NCI-H2227 treated with DMSO at 0.1 percent for 48 hours (cell line): ENCODE measurements around the gene C2orf81.
"Not testable (repeated sequence)": the region's sequence is repeated elsewhere in the genome, so short reads cannot be mapped to it uniquely, and the experiment has no call there.

Experiments
- DNase-seq: peaks from one replicate; lab custom pipeline; 2025; lab: John Stamatoyannopoulos, UW

Gene C2orf81

DNA sequence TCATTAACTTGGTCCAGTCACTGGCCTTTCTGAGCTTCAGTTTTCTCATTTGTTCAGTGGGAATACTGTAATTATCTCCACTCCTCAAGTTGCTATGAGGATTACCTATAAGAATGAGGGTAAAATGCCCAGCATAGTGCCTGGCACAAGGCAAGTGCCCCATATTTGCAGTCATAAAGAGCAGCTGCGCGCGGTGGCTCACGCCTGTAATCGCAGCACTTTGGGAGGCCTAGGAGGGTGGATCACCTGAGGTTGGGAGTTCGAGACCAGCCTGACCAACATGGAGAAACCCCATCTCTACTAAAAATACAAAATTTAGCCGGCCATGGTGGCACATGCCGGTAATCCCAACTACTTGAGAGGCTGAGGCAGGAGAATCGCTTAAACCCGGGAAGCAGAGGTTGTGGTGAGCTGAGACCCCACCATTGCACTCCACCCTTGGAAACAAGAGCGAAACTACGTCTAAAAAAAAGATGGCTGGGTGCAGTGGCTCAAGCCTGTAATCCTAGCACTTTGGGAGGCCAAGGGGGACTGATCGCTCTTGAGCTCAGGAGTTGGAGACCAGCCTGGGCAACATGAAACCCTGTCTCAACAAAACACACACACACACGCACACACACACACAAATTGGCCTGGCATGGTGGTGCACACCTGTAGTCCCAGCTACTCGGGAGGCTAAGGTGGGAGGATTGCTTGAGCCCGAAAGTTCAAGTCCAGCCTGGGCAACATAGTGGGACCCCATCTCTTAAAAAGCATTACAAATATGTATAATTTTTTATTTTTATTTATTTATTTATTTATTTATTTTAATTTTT is 21.3 kb upstream of the C2orf81 start:
- DNase-seq: not testable (repeated sequence)

DNA sequence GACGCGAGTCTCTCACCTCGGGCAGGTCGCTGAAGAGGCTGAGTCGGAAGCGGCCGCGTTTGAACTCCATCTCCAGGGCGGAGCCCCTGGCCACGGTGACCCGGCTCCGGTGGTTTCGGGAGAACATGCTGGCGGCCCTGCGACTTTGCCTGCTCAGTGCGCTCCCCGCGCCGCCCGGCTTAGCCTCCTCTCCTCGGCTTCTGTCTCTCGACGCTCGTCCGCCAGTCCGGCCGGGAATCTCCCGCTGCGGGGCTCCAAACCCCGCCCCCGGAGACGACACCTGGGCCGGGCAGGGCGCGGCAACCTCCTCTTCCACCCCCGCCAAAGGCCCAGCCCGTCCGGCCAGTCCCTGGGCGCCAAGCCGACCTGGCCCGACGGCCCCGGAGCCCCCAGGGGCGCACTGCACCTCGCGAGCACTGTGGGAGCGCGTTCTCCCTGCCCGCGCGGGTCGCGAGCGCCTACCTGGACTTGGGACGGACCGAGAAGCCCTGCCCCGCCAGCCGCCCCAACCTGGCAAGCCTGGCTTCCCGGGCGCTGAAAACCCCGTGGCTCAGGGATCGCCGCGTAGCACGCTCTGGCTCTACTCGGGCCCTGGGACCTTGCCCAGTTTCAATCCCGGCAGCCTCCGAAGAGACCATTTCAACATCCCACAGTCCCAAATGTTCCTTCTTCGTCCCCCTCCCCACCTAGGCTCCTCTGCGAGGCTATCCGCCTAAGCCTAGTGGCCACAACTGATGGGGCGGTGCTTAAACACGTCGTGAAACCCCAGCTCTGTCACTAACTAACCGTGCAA is 20.5 kb upstream of the C2orf81 start, which contains the start of gene RTKN:
Gene RTKN (minus strand): TSS at position 248 of the 793 bp plus-strand sequence. CDS start 121 bp downstream, at position 127.
- no peak for DNase-seq

DNA sequence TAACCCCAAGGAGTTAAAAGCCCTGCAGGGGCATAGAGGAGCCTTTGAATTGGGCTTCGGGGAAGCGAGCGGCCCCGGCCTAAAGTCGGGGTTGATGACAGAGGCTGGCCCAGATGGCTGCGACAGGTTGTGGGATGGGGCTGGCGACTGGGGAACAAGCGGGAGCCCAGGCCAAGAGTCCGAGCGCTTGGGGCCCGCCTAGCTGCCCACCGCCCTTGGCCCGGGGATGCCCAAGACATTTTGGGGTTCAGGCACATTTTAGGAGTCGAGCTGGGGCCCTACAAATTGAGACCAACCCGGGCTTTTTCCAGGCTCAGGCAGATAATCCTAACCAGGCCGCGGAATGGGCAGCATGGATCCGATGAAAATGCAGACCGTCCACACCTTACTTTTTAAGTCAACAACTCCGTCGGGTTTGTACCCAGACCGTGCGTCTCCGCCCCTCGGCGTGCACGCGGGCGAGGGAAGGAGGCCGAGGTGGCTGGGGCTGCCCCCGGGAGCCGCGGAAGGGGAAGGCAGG is 19.8 kb upstream of the C2orf81 start:
- DNase-seq: no peak

DNA sequence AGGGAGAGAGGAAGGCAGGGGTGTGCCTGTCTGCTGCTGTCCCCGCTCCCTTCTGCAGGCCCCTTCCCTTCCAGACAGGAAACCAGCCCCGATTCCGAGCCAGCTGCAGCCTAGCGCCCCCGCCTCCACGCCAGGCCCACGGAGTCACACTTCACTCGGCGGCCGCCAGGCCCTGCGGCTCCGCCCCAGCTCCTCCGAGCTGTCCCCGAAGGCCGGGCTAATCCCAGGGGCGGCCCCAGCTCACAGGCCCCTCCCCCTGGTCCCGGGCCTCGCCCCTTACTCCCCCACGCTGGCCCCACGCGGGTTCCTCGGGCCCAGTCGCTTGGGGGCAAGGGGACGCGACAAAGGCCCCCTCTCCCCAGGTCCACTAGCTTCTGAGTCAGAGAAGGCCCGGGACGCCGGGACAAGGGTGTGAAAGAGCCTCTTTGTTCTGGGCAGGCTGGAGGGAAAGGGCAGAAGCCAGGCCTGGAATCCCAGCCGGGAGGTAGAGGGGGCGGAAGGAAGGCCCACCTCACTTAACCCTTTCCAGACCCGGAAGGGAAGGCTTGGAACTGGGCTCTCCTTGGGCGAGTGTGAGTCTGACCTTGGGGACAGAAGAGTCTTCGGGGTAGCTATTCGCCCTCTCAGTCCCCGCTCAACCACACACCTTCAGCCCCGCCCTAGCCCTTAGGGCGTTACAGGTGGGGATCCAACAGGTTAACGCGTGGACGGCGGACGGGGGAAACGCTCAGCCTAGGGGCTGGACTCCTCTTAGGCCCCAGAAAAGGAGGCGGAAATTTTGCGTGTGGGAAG is 19.2 kb upstream of the C2orf81 start:
- DNase-seq: peak; percentile 67

DNA sequence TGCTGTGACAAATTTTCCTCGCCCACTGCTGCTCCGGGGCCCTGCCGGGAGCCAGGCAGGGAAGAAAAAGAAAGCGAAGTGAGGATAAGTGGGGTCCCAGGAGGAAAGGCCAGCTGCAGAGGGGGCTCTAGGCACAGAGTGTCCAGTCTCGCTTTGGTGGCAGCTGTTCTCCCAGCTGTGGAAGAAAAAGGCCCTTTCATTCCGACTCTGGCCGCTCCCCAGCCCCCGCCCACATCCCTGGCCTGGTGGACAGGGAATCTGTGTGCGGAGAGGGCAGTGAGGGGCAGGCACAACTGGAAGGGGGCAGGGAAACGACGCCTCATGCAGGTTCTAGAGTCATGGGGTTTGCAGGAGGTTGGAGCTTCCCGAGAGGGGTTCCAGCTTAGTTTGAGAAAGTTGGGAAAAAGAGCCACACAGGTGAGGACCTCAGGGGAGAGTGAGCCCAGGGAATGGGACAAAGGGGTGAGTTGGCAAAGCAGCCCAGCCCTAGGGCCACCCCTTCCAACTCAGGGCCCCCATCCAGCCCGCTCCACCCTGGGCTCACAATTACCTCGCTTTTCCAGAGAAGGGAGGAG is 18.5 kb upstream of the C2orf81 start:
- DNase-seq: peak; percentile 30

DNA sequence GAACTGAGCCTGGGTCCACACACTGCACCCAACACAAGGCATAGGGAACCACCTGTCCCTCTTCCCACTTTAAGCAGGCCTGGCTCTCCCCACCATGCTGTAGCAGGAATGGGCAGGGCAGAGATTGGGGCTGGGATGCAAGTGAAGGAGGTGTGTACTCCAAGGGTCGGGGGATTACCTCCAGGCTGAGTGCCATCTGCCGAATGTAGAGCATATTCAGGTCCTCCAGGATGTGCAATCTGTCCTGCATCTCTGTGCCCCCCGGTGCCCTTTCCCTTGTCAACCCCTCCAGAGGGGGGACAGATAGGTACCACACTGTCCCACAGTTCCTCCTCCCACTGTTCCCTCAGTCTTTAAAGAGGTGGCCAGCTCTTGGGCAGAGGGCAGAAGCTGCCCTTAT is 18.0 kb upstream of the C2orf81 start:
- no peak for DNase-seq

DNA sequence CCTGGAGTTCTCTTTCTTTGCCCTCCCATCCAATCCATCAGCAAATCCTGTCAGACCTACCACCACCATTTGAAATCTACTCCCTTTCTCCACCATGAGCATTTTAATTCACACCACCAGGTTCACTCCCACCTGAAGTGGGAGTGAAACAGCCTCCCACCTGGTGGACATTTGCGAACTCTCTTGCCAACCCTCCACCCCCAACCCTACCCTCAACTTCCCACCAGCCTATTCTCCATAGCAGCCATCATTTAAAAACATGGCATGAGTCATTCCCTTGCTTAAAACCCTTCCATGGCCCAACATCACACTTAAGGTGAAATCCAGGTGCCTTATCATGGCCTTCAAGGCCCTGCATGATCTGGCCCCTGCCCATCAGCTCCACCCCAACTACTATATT is 16.8 kb upstream of the C2orf81 start:
- no peak for DNase-seq

DNA sequence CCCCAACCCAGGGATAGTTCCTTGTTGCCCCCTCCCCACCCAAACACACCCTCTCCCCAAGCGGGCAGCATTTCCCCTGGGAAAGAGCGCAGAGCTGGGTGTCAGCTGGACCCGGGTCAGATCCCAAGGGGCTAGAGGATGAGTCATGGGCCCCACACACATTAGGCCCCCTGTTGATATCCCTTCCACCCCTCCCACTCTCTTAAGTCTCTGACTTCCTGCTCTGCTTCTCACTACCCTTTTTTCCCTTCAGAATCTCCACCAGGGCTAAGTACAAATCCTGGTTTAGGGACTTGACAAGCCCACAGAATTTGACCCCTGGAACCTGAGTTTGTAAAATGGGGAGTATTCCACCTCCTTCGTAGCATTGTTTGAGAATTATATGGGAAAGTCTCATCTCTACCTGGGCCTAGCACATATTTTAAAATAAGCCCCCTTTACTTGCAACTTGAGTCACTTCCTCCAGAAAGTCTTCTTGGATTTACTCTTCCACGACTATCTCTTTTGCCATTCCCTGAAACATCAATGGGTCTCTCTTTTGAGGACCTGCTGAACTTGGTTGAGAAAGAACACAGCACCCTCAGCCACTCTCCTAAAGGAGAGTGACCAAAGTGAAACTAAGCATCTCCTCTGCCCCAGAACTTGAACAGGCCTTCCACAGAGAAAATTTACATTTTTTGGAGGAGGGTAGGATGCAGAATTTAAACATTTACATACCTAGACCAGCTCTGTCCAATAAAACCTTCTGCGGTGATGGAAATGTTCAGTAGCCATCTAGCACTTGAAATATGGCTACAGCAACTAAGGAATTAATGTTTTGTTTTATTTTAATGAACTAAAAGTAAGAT is 15.7 kb upstream of the C2orf81 start:
- DNase-seq: no peak

DNA sequence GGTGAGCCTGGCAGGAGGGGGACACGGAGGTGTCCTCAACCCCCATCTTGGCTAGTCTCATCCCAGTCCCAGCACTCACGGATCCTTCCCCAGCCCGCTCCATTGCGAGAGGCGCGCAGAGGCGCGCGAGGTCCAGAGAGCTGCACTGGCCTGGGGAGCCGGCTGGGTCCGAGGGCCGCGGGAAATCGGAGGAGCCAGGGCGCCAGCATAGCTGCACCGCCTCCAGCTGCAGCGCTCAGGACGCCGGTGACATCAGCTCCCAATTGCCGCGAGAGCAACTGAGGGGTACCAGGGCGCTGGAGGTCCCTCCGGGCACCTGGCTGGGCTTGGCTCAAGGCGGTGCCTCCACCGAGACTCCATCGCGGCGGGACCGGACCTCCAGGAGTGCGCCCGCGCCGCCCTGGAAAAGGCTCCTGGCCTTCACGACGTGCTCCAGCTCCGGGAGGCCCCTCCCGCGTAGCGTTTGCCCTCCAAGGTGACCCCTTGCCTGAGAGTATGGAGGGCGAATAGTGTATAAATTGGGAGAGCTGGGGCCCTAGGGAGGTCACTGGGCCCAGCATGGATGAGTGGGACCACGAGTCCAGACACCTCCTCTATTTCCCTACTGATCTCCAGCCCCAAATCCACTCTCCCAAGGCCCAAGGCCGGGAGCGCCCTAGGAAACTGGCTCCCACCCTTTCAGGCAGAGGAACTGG is 14.8 kb upstream of the C2orf81 start:
- no peak for DNase-seq

DNA sequence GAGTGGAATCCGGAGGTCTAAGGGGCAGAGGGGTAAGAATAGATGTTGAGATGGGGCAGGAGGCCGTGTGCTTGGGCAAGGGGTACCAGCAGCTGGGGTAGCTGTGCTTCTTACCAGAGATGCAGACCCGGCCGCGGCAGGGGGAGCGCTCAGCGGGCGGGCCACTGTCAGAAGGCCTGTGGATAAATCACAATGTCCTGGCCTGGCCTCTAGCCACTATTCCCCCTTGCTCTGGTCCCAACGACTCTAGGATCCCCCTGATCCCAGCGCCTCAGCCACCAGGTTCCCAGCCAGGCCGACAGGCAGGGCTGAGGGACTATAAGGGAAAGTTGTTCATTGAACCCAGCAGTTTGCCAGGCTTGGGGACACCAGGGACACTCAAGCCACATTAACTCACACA is 9.1 kb upstream of the C2orf81 start:
- DNase-seq: no peak

DNA sequence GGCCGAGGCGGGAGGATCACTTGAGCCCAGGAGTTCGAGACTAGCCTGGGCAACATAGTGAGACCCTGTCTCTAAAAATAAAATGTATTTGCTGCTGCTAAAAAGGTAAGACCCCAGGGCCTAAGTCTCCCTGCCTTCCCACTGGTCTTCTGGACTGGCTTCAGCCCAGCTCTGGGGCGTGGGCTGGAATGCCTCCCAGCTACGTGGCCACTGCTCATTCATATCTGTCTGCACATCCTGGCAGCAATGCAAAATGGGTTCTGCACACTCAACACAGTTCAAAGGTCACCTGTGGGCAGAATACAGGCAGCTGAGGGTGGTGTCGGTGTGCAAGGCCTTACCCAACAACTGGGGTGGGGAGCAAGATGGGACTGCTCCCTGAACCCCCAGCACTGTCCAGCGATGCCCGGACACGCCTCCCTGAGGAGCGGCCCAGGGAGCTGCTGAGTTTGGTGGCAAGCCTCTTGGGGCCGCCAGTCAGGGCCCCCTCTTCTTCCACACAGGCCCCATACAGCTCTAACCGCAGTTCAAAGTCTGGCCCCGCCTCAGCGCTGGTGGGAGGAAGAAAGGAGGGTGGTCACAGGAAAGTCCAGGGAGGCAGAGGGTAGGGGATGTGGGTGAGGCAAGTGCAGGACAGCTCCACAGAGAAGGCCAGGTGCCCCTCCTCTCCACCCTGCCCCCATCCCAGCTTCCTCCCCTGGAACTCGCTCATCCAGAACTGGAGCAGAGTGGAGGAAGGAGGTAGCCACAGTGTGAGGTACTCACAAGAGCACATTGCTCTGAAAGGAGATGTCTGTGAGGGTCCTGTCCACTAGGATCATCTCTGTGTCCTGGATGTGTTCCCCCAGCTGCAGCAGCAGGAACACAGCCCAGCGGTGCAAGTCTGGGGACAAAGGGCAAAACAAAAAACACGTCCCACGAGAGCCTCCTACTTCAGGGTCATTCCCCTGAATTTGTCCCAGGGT is 8.3 kb upstream of the C2orf81 start:
- no peak for DNase-seq

DNA sequence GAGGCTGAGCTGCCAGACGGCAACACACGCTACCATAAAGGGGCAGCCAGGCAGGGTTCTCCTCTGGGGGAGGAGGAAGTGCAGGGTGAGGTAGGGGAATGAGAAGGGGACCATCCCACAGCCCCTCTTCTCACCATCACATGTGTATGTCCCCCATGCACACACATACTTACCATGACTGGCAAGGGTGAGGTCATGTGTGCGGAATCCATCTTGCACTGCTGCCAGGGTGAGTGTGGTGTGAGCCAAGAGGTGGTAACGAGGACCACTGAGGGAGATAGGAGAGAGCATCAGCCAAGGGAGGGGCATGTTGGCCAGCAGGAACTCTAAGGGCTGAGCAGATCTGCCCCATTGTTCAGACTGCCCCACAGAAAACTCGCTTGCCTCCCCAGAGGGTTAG is 7.3 kb upstream of the C2orf81 start:
- no peak for DNase-seq

DNA sequence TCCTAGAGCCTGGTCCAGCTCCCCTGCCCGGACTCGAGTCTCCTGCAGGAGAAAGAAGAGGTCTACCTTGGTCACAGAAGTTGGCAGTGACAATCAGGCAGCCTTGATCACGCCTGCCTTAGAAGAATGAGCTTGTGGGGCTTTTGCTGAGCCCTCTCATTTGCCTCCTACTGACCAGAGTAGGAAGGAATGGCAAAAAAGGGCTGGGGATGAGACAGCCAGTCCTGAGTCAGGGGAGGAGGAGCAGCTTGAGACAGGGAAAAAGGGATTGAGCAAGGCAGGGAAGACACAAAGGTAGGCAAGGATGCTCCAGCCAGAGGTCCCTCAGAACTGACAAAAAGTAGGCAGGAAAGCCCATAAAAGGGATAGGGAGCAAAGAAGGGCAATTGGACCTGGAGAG is 6.1 kb upstream of the C2orf81 start:
- no peak for DNase-seq

DNA sequence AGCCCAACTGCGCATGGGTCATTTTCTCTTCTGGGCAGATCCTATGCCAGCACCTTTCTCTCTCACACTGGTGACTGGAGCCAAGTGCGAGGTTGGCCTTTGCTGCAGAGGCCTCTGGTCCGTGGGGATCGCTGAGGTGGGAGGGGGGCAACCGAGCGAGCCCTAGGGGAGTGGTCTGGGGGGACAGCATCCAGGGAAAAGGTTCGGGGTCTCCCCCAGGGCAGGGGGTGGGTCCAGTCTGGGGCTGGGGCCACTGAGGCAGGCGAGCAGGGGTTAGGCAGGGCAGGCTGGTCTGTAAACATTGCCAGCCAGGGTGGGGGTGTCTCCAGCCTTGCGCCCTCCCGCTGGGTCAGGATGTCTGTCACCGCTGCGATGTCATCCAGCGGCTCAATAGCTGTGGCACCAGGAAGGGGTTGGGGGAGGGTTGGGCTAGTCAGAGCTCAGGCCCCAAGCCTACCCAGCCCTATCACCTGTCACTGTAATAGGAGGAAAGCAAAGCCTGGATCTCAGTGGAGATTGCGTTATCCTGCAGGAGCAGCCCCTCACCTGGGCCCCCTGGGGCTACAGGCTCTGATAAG is 4.9 kb upstream of the C2orf81 start:
- no peak for DNase-seq

DNA sequence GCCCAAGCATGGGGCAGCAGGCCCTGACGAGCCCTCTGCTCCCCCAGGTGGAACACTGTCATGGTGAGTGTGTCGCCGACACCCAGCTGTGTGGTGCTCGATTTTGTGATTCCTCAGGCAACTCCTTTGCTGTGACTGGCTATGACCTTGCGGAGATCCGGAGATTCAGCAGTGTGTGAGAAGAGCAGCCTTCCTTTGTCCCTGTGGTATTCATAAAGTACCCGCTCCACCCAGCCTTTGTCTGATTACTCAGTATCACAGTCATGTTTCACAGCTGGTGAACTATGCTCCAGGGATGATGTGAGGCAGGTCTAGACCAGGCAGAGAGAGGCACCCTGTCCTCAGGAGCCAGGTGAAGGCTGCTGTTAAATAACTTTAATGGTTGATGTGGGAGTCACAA is 4.1 kb upstream of the C2orf81 start:
- no peak for DNase-seq

DNA sequence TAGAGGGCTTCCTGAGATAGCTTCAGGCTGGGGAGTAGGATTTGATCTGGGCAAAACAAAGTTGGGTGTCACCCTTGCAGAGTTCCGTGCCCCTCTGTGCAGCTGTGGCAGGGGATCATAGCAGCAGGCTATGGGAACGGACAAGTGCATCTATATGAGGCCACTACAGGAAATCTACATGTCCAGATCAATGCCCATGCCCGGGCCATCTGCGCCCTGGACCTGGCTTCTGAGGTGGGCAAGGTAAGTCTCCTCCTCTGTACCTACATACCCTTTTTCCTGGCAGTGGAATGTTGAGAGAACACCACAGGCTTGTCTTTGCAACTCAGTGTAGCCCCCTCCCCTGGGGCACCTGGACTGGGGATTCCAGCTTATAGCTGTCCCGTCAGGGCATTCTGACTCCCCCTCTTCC is 3.6 kb upstream of the C2orf81 start:
- no peak for DNase-seq

DNA sequence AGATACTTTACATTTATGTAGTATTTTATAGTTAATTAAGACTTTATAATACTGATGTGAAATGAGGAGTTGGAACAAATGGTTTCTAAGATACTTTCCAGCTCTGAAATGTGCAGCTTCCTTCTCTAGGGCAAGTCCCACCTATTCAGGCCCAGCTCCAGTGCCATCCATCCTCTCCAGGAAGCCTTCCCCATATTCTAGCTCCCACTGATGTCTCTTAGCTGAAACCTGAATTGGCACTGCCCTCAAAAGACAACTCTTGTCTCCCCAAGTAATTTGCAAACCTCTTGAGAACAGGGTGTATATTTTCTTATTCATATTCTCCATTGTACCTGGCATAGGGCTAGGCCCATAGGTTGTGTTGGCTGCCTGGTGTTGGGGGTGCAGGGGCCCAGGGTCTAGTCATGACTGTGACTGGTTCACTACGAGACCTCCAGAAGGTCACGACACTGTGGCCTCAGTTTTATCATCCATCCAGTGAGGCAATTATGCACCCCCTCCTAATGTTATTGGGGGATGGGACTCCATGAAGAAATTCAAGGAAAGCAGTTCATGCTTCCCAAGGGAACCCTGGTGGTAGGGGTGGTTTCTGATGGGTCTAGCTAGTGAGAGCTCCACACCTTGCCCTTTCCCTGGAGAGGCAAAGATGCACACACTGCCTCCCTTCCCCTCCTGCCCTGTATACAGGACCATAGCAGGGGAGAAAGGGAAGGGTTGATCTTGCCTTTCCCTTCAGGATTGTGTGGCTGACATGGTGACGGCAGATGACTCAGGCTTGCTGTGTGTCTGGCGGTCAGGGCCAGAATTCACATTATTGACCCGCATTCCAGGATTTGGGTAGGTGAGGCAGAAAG is 2.9 kb upstream of the C2orf81 start:
- DNase-seq: no peak
